Measurements from ENCODE around the gene ARHGAP6. TPM values are rescaled to one million over a fixed set of nuclear protein-coding genes. Genes with fewer than 3 reads are reported as not detected.

Gene ARHGAP6
- total RNA-seq, 1 experiment from 2014 or later: 34.5 TPM

- peak in 1 of 2 experiments; percentile 17 for DNase-seq
- Histone ChIP-seq H3K9me3 (replicated peaks) (no peaks in the 10 kb centered on the region), H3K27ac (no peak overlapping the region), H3K36me3 (no peaks in the 10 kb centered on the region), H3K4me3 (peak overlapping the region; percentile 64), H3K4me1 (no peaks in the 10 kb centered on the region; the same call in 1 of the 2 replicates), H3K27me3 (no peaks in the 10 kb centered on the region)
Observed at GRCh38 chrX:11666952-11667685, 1.4 kb upstream of the ARHGAP6 start.

GRCh38 chrX:11666164-11666563 lies 444 bp upstream of the ARHGAP6 start:
- Histone ChIP-seq H3K27ac (peak overlapping the region; percentile 10; the same call in 1 of the 2 replicates), H3K27me3 (no peaks in the 10 kb centered on the region), H3K4me1 (no peaks in the 10 kb centered on the region; the same call in 1 of the 2 replicates), H3K36me3 (no peaks in the 10 kb centered on the region), H3K4me3 (peak overlapping the region; percentile 64), H3K9me3 (replicated peaks) (no peaks in the 10 kb centered on the region)
- DNase-seq: peak; percentile 84 to 87

- peak; percentile 15 to 32 for DNase-seq
- Histone ChIP-seq H3K4me3 (peak overlapping the region; percentile 64), H3K9me3 (replicated peaks) (no peaks in the 10 kb centered on the region), H3K27me3 (no peaks in the 10 kb centered on the region), H3K27ac (no peak overlapping the region; the same call in 1 of the 2 replicates), H3K36me3 (no peaks in the 10 kb centered on the region), H3K4me1 (no peaks in the 10 kb centered on the region; the same call in 1 of the 2 replicates)
Observed at GRCh38 chrX:11664211-11665167, 1.2 kb downstream of the ARHGAP6 start.

- Histone ChIP-seq H3K27ac (no peak overlapping the region), H3K4me3 (peak overlapping the region; percentile 64), H3K9me3 (replicated peaks) (no peaks in the 10 kb centered on the region), H3K36me3 (no peaks in the 10 kb centered on the region), H3K4me1 (no peaks in the 10 kb centered on the region; the same call in 1 of the 2 replicates), H3K27me3 (no peaks in the 10 kb centered on the region)
- DNase-seq: peak; percentile 23 to 44
Observed at GRCh38 chrX:11663875-11664210, 1.9 kb downstream of the ARHGAP6 start.

- Histone ChIP-seq H3K27me3 (no peaks in the 10 kb centered on the region), H3K4me3 (no peak overlapping the region), H3K27ac (no peak overlapping the region), H3K9me3 (replicated peaks) (no peaks in the 10 kb centered on the region), H3K4me1 (0 out of 2 replicates have a peak, but pooled peaks cover 2% of the 10 kb centered on the region), H3K36me3 (no peaks in the 10 kb centered on the region)
- no peak for DNase-seq
Observed at GRCh38 chrX:11655282-11656015, 10.3 kb downstream of the ARHGAP6 start.

GRCh38 chrX:11648705-11649519 lies 16.8 kb downstream of the ARHGAP6 start:
- no peak overlapping the region for H3K4me3 ChIP-seq
- no peaks in the 10 kb centered on the region for H3K36me3 ChIP-seq
- H3K9me3 ChIP-seq (replicated peaks): no peaks in the 10 kb centered on the region
- 0 out of 2 replicates have a peak, but pooled peaks cover 2% of the 10 kb centered on the region for H3K4me1 ChIP-seq
- DNase-seq: no peak
- no peak overlapping the region for H3K27ac ChIP-seq
- no peaks in the 10 kb centered on the region for H3K27me3 ChIP-seq

- Histone ChIP-seq H3K27ac (no peak overlapping the region), H3K36me3 (no peaks in the 10 kb centered on the region), H3K9me3 (replicated peaks) (no peaks in the 10 kb centered on the region), H3K4me3 (no peak overlapping the region), H3K27me3 (no peaks in the 10 kb centered on the region), H3K4me1 (peaks cover 2% of the 10 kb centered on the region; the same call in 1 of the 2 replicates)
- no peak for DNase-seq
Observed at GRCh38 chrX:11647138-11647537, 18.6 kb downstream of the ARHGAP6 start.

GRCh38 chrX:11641349-11642065 lies 24.2 kb downstream of the ARHGAP6 start:
- H3K36me3 ChIP-seq: no peaks in the 10 kb centered on the region
- no peaks in the 10 kb centered on the region for H3K9me3 ChIP-seq (replicated peaks)
- DNase-seq: no peak
- H3K27ac ChIP-seq: no peak overlapping the region
- no peaks in the 10 kb centered on the region; the same call in 1 of the 2 replicates for H3K4me1 ChIP-seq
- H3K27me3 ChIP-seq: no peaks in the 10 kb centered on the region
- no peak overlapping the region for H3K4me3 ChIP-seq

GRCh38 chrX:11640089-11640488 lies 25.6 kb downstream of the ARHGAP6 start:
- Histone ChIP-seq H3K27me3 (no peaks in the 10 kb centered on the region), H3K36me3 (no peaks in the 10 kb centered on the region), H3K4me3 (no peak overlapping the region), H3K4me1 (no peaks in the 10 kb centered on the region; the same call in 1 of the 2 replicates), H3K9me3 (replicated peaks) (no peaks in the 10 kb centered on the region), H3K27ac (no peak overlapping the region)
- DNase-seq: no peak

- Histone ChIP-seq H3K4me1 (no peaks in the 10 kb centered on the region), H3K27ac (no peak overlapping the region), H3K27me3 (no peaks in the 10 kb centered on the region), H3K4me3 (no peak overlapping the region), H3K36me3 (no peaks in the 10 kb centered on the region), H3K9me3 (replicated peaks) (no peaks in the 10 kb centered on the region)
- DNase-seq: no peak
Observed at GRCh38 chrX:11632732-11633131, 33.0 kb downstream of the ARHGAP6 start.

- DNase-seq: peak; percentile 40 to 59
- no peaks in the 10 kb centered on the region for H3K4me1 ChIP-seq
- H3K27me3 ChIP-seq: no peaks in the 10 kb centered on the region
- no peak overlapping the region for H3K27ac ChIP-seq
- H3K9me3 ChIP-seq (replicated peaks): no peaks in the 10 kb centered on the region
- no peak overlapping the region for H3K4me3 ChIP-seq
- no peaks in the 10 kb centered on the region for H3K36me3 ChIP-seq
Observed at GRCh38 chrX:11629593-11630211, 36.0 kb downstream of the ARHGAP6 start.

GRCh38 chrX:11628399-11628798 lies 37.3 kb downstream of the ARHGAP6 start:
- no peaks in the 10 kb centered on the region for H3K36me3 ChIP-seq
- no peaks in the 10 kb centered on the region for H3K27me3 ChIP-seq
- H3K27ac ChIP-seq: no peak overlapping the region
- H3K4me1 ChIP-seq: no peaks in the 10 kb centered on the region
- no peaks in the 10 kb centered on the region for H3K9me3 ChIP-seq (replicated peaks)
- no peak overlapping the region for H3K4me3 ChIP-seq
- no peak for DNase-seq

GRCh38 chrX:11626351-11626750 lies 39.4 kb downstream of the ARHGAP6 start:
- H3K4me3 ChIP-seq: no peak overlapping the region
- H3K27ac ChIP-seq: no peak overlapping the region
- H3K27me3 ChIP-seq: no peaks in the 10 kb centered on the region
- no peaks in the 10 kb centered on the region for H3K36me3 ChIP-seq
- DNase-seq: no peak
- no peaks in the 10 kb centered on the region for H3K4me1 ChIP-seq
- no peaks in the 10 kb centered on the region for H3K9me3 ChIP-seq (replicated peaks)
